ENCODE data around the gene MCC.
"Not testable (repeated sequence)": the region's sequence is repeated elsewhere in the genome, so short reads cannot be mapped to it uniquely, and the experiment has no call there.

Gene MCC

GRCh38 chr5:113081091-113081839, 407.0 kb downstream of the MCC start:
- Mint-ChIP-seq H3K9me3 (peaks cover 9% of the 10 kb centered on the region), H3K4me1 (no peaks in the 10 kb centered on the region), H3K4me3 (no peak overlapping the region), H3K27ac (no peak overlapping the region), H3K27me3 (peaks cover 14% of the 10 kb centered on the region), H3K36me3 (no peaks in the 10 kb centered on the region)
- no peak for ATAC-seq

GRCh38 chr5:113076649-113077048, 411.6 kb downstream of the MCC start:
- not testable (repeated sequence) for H3K27ac Mint-ChIP-seq, H3K4me1 Mint-ChIP-seq

GRCh38 chr5:113075019-113075418, 413.2 kb downstream of the MCC start:
- Mint-ChIP-seq H3K9me3 (peaks cover 9% of the 10 kb centered on the region), H3K27me3 (peaks cover 26% of the 10 kb centered on the region)
- no peak for ATAC-seq

More at GRCh38 chr5:113076649-113077048, 411.6 kb downstream of the MCC start:
- not testable (repeated sequence) for ATAC-seq, H3K9me3 Mint-ChIP-seq, H3K36me3 Mint-ChIP-seq, H3K4me3 Mint-ChIP-seq
- H3K27me3 Mint-ChIP-seq, result peaks cover 26% of the 10 kb centered on the region

GRCh38 chr5:113073629-113074034, 414.6 kb downstream of the MCC start:
- not testable (repeated sequence) for H3K9me3 Mint-ChIP-seq, H3K36me3 Mint-ChIP-seq, H3K27ac Mint-ChIP-seq, H3K4me3 Mint-ChIP-seq, ATAC-seq, H3K4me1 Mint-ChIP-seq
- peaks cover 26% of the 10 kb centered on the region for H3K27me3 Mint-ChIP-seq

More at GRCh38 chr5:113075019-113075418, 413.2 kb downstream of the MCC start:
- Mint-ChIP-seq H3K4me3 (no peak overlapping the region), H3K4me1 (no peaks in the 10 kb centered on the region), H3K36me3 (no peaks in the 10 kb centered on the region), H3K27ac (no peak overlapping the region)

- no peaks in the 10 kb centered on the region for H3K9me3 Mint-ChIP-seq
- no peak overlapping the region for H3K27ac Mint-ChIP-seq
- no peaks in the 10 kb centered on the region for H3K4me1 Mint-ChIP-seq
- no peaks in the 10 kb centered on the region for H3K36me3 Mint-ChIP-seq
- no peak overlapping the region for H3K4me3 Mint-ChIP-seq
- peaks cover 26% of the 10 kb centered on the region for H3K27me3 Mint-ChIP-seq
- no peak for ATAC-seq
Observed at GRCh38 chr5:113071401-113071800, 416.9 kb downstream of the MCC start.

GRCh38 chr5:113070901-113071300, 417.4 kb downstream of the MCC start:
- no peaks in the 10 kb centered on the region for H3K4me1 Mint-ChIP-seq
- H3K4me3 Mint-ChIP-seq, result no peak overlapping the region

GRCh38 chr5:113068559-113068958, 419.7 kb downstream of the MCC start:
- H3K27ac Mint-ChIP-seq, result no peak overlapping the region
- no peaks in the 10 kb centered on the region for H3K36me3 Mint-ChIP-seq
- ATAC-seq, result peak; percentile 5
- no peaks in the 10 kb centered on the region for H3K9me3 Mint-ChIP-seq
- H3K4me3 Mint-ChIP-seq, result no peak overlapping the region
- H3K27me3 Mint-ChIP-seq, result peaks cover 12% of the 10 kb centered on the region
- H3K4me1 Mint-ChIP-seq, result no peaks in the 10 kb centered on the region

More at GRCh38 chr5:113070901-113071300, 417.4 kb downstream of the MCC start:
- Mint-ChIP-seq H3K27me3 (peaks cover 26% of the 10 kb centered on the region), H3K36me3 (no peaks in the 10 kb centered on the region), H3K27ac (no peak overlapping the region), H3K9me3 (no peaks in the 10 kb centered on the region)
- ATAC-seq, result no peak

GRCh38 chr5:113067635-113068344, 420.5 kb downstream of the MCC start:
- Mint-ChIP-seq H3K27ac (no peak overlapping the region), H3K27me3 (peaks cover 4% of the 10 kb centered on the region), H3K4me1 (no peaks in the 10 kb centered on the region), H3K9me3 (no peaks in the 10 kb centered on the region), H3K36me3 (no peaks in the 10 kb centered on the region), H3K4me3 (no peak overlapping the region)
- no peak for ATAC-seq

GRCh38 chr5:113065626-113066025, 422.6 kb downstream of the MCC start:
- Mint-ChIP-seq H3K9me3 (no peaks in the 10 kb centered on the region), H3K4me1 (peaks cover 5% of the 10 kb centered on the region), H3K27ac (no peak overlapping the region), H3K27me3 (no peaks in the 10 kb centered on the region), H3K4me3 (no peak overlapping the region), H3K36me3 (no peaks in the 10 kb centered on the region)
- no peak for ATAC-seq

GRCh38 chr5:113064806-113065205, 423.4 kb downstream of the MCC start:
- H3K27me3 Mint-ChIP-seq, result peaks cover 3% of the 10 kb centered on the region
- peaks cover 5% of the 10 kb centered on the region for H3K4me1 Mint-ChIP-seq
- H3K27ac Mint-ChIP-seq, result no peak overlapping the region
- H3K4me3 Mint-ChIP-seq, result no peak overlapping the region
- no peaks in the 10 kb centered on the region for H3K9me3 Mint-ChIP-seq
- no peaks in the 10 kb centered on the region for H3K36me3 Mint-ChIP-seq
- ATAC-seq, result no peak

- Mint-ChIP-seq H3K36me3 (no peaks in the 10 kb centered on the region), H3K27me3 (peaks cover 10% of the 10 kb centered on the region), H3K4me1 (peaks cover 5% of the 10 kb centered on the region), H3K4me3 (no peak overlapping the region), H3K27ac (no peak overlapping the region), H3K9me3 (no peaks in the 10 kb centered on the region)
- no peak for ATAC-seq
Observed at GRCh38 chr5:113063927-113064326, 424.3 kb downstream of the MCC start.

GRCh38 chr5:113062869-113063508, 425.3 kb downstream of the MCC start:
- no peak for ATAC-seq
- Mint-ChIP-seq H3K27me3 (peaks cover 10% of the 10 kb centered on the region), H3K4me3 (no peak overlapping the region), H3K9me3 (no peaks in the 10 kb centered on the region), H3K27ac (no peak overlapping the region), H3K36me3 (no peaks in the 10 kb centered on the region), H3K4me1 (peaks cover 5% of the 10 kb centered on the region)

- Mint-ChIP-seq H3K36me3 (no peaks in the 10 kb centered on the region), H3K9me3 (no peaks in the 10 kb centered on the region), H3K27ac (no peak overlapping the region), H3K27me3 (peaks cover 12% of the 10 kb centered on the region), H3K4me1 (peaks cover 8% of the 10 kb centered on the region), H3K4me3 (no peak overlapping the region)
- ATAC-seq, result no peak
Observed at GRCh38 chr5:113061846-113062780, 426.1 kb downstream of the MCC start.

GRCh38 chr5:113060408-113061025, 427.7 kb downstream of the MCC start:
- Mint-ChIP-seq H3K4me1 (peaks cover 15% of the 10 kb centered on the region), H3K27ac (no peak overlapping the region), H3K9me3 (no peaks in the 10 kb centered on the region), H3K4me3 (no peak overlapping the region), H3K27me3 (peaks cover 18% of the 10 kb centered on the region), H3K36me3 (no peaks in the 10 kb centered on the region)
- no peak for ATAC-seq
